ENCODE results near the gene FBXW5.

FBXW5 gene

DNA sequence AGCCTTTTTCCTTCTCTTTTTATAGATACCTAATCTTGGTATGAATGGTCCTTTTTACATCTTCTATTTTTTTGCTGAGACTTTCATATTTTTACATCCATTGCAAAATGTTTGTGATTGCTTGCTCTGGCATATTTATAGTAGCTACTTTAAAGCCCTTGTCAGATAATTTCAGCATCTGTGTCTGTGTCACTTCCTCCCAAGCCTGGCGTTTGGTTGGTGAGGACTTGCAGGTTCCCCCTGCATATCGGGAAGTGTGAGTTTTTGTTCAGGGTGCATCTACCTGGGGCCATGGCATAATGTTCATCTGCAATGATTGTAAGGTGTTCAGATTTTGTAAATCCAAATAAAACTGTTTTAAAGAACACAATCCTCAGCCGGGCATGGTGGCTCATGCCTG lies 8.9 kb downstream of the FBXW5 start:
- DNase-seq (ENCODE audit: low read depth in 2 of 2), result no peak

DNA sequence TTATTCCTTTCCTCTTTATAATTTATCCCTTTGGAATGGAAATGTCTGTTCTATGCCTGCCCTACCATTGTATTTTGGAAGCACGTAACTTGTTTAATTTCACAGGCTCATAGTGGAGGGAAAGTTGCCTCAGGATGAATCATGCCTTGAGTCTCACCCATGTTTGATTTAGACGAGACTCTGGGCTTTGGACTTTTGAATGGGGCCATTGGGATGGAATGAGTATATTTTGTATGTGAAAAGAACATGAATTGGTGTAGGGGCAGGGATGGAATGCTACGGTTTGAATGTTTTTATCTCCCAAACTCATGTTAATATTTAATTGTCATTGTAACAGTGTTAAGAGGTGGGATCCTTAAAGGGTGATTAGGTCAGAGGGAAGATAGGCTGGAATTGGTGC lies 10.3 kb downstream of the FBXW5 start:
- DNase-seq (ENCODE audit: low read depth in 2 of 2), result no peak

DNA sequence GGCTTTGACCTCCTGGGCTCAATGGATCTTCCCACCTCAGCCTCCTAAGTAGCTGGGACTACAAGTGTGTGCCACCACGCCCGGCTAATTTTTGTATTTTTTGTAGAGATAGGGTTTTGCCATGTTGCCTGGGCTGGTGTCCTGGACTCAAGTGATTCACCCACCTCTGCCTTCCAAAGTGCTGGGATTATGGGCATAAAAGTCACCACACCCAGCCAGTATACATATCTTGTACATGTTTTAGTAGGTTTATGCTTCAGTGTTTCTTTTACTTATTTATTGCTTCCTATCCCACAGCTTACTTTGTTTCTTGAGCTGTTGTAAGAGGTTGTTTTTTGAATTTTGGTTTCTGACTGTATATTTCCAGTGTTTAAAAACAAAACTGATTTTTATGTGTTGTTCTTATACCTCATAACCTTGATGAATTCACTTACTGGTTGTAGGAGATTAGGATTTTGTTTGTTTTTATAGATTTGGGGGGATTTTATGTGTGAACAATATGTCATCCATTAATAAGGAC lies 12.9 kb downstream of the FBXW5 start:
- no peak for DNase-seq (ENCODE audit: low read depth in 2 of 2)

DNA sequence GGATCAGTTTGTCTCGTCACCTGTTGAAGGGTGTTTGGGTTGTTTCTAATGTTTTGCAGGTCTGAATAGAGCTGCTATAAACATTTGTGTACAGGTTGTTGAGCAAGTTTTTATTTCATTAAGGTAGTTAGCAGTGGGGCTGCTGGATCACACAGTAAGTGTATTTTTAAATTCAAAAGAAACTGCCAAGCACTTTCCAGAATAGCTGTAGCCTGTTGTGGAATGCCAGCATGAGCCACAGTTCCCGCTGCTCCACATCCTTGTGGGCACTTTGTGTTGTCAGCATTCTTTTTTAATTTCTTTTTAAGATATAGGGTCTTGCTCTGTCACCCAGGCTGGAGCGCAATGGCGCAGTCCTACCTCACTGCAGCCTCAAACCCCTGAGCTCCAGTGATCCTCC lies 14.5 kb downstream of the FBXW5 start:
- DNase-seq (ENCODE audit: low read depth in 2 of 2), result no peak

DNA sequence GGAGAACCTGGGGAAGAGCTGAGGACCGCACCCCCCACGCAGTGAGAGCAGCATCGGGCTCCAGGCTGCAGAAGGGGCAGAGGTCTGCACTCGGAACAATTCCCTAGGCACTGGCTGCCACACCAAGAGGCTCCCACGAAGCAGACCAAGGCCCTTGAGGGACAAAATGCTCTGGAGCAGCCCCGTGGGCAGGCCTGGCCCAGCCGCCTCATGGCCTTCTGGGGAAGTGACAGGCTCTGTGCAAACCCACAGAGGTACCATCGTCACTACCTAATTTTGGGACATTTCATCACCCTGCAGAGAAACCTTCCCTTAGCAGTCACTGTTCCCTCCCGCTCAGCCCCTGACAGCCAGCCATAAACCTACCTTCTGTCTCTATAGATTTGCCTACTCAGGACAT lies 15.9 kb downstream of the FBXW5 start:
- DNase-seq (ENCODE audit: low read depth in 2 of 2), result no peak

DNA sequence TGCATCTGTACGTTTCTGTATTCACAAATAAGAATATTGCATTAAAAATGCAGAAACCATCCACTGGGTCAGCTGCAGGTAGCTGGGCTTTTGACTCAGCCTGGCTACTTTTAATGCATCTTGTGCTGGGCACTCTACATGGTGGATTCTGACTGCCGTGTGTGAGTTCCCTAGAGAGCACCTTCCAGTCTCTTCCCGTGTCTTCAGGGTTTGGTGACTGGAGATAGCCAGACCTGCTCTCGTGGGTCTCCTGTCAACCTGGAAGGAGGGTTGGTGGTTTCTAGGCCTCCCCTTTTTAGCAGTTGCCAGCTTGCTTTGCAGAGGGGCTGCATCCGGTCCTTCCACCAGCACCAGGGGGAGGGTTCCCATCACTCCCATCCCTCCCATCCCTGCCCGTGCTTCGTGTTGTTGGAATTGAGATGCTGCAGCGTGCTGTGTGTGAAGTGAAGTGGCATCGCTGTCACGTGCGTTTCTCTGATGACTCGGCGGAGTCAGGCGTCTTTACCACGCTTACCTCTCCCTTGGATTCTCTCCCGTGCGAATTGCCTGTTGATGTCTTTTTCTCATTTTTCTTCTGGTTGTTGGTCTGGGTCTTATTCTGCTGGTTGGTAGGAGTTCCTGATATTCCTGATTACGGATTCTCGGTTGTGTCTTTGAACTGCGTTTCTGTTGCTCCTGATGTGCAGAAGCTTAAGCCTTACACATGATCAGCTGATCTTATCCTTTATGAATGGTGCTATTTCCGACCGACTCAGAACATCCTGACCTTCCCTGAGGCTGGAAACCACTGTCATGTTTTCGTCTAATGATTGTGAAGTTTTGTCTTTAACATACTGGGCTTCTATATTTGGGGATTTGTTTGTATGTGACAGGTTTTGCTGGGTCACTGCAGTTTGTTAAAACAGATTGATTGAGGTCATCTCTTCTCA lies 16.9 kb downstream of the FBXW5 start:
- DNase-seq (ENCODE audit: low read depth in 2 of 2), result no peak

DNA sequence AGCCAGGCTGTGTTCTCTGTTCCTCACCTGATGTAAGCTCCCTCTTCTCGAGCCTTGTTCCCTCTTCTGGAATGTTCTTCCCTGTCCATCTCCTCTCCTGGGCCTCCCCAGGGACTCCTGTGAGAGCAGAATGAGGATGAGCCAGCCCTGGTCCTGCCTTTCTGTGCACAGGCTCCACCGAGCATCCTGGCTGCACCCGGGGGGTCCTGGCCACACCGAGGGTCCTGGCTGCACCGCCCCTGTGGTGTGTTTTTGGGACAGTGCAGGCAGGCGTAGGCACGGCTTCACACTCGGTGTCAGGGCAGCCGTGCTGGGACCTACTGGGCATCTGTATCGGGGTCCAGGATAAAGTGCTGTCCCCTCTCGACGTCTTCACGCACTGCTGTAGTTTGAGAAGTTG lies 17.8 kb downstream of the FBXW5 start:
- no peak for DNase-seq (ENCODE audit: low read depth in 2 of 2)

DNA sequence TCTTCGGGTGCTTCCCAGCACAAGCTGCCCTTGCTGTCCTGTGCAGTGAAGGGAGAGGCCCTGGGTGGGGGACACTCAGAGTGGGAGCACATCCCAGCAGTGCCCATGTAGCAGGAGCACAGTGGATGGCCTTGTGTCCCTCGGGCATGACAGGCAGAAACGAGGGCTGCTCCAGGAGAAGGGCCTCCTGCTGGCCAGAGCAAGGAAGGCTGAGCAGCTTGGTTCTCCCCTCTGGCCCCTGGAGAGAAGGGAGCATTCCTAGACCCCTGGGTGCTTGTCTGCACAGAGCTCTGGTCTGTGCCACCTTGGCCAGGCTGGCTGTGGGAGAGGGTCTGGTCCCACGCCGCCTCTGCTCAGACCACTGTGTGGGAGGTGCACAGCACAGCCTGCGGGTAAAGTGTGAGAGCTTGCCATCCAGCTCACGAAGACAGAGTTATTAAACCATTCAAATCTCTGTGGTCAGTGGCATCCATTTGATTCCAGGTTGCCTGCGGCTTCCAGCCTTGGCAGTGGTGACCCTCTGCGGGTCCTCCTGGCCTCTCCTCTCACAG lies 18.3 kb downstream of the FBXW5 start:
- DNase-seq (ENCODE audit: low read depth in 2 of 2), result no peak

DNA sequence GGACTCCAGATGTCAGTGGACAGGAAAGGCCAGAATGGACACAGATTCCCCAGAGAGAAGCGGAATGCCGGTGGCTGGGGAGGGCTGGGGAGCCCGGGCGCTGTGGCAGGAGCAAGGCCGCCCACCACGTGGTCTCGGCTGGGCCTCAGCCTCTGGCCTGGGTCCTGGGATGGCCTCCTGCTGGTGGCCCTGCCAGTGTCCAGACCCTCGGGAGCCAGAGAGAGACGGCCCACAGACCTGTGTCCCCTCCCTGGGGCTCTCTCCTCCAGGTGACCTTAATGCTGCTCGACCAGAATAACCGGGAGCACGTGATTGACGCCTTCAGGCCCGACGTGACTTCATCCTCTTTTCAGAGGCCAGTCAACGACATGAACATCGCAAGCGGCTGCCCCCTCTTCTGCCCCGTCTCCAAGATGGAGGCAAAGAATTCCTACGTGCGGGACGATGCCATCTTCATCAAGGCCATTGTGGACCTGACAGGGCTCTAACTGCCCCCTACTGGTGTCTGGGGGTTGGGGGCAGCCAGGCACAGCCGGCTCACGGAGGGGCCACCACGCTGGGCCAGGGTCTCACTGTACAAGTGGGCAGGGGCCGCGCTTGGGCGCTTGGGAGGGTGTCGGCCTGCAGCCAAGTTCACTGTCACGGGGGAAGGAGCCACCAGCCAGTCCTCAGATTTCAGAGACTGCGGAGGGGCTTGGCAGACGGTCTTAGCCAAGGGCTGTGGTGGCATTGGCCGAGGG lies 19.0 kb downstream of the FBXW5 start:
- no peak for DNase-seq (ENCODE audit: low read depth in 2 of 2)

DNA sequence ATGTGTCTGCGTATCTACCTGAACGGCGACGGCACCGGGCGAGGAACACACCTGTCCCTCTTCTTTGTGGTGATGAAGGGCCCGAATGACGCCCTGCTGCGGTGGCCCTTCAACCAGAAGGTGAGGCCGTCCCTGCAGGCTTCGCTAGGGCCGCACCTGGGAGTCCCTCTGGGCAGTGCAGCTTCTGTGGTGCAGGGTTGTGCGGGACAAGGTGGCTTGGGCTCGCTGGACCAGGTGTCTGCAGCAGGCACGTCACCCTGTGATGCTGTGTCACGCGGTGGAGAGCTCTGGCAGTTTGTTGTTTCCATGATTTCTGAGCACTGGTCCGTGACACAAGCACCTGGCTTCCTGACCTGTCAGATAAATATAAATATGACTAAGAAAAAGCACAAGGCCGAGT lies 20.7 kb downstream of the FBXW5 start:
- no peak for DNase-seq (ENCODE audit: low read depth in 2 of 2)

DNA sequence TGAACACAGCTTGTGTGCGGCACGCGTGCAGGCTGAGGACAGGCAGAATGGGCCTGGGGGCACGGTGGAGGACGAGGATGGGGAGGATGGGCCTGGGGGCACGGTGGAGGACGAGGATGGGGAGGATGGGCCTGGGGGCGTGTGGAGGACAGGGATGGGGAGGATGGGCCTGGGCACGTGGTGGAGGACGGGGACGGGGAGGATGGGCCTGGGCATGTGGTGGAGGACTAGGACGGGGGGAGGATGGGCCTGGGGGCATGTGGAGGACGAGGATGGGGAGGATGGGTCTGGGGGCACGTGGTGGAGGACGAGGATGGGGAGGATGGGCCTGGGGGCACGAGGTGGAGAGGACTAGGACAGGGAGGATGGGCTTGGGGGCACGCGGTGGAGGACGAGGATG lies 22.0 kb downstream of the FBXW5 start:
- no peak for DNase-seq (ENCODE audit: low read depth in 2 of 2)

DNA sequence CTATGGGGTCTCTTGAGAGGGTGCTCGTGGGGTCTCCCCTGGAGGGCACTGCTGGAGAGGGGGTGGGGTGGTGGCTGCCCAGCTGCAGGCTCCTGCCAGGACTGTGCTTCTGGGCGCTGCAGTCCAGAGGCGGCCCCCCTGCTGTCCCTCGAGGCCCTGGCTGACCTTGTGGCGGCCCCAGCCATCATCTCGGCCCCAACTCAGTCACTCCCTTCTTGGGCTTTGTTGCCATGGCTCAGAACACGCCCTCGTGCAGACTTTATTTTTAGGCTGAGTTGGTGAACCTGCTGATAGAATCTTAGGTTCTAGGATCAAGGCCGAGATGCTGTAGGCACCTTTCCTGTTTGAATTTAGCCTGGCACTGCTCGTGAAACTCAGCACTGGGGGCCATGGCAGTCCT lies 22.8 kb downstream of the FBXW5 start:
- no peak for DNase-seq (ENCODE audit: low read depth in 2 of 2)

DNA sequence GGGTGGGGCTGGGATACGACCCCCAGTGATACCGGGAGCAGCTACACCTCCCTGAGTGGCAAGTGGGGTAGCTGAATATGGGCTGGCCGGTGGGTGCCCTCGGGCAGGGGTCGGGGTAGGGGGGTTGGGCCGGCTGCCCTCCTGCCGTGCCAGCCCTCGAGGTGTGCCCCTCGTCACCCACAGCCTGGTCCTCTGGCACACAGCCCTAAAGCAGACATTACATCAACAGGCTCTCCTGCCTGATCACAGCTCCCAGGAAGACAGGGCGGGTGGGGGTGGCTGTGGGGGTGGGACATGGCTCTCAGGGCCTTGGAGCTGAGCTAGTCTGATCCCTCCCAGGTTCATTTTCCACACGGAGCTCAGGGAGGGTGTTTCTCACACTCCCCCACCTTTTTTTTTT lies 23.2 kb downstream of the FBXW5 start:
- no peak for DNase-seq (ENCODE audit: low read depth in 2 of 2)

DNA sequence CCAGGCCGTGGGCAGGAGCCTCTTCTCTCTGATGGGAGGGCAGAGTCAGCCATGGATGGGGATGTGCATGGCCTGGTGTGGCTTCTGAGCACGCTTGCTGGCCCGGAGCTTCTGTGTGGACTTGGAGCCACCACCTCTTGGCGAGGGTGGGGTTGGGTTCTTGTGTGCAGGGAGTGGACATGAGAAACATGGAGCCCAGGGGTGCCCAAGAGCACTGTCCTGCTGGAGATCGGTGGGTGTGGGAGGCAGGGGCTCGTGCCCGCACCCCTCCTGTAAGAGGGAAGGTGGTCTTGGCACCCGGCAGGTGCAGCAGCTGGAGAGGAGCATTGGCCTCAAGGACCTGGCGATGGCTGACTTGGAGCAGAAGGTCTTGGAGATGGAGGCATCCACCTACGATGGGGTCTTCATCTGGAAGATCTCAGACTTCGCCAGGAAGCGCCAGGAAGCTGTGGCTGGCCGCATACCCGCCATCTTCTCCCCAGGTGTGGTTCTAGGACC lies 23.8 kb downstream of the FBXW5 start:
- no peak for DNase-seq (ENCODE audit: low read depth in 2 of 2)

DNA sequence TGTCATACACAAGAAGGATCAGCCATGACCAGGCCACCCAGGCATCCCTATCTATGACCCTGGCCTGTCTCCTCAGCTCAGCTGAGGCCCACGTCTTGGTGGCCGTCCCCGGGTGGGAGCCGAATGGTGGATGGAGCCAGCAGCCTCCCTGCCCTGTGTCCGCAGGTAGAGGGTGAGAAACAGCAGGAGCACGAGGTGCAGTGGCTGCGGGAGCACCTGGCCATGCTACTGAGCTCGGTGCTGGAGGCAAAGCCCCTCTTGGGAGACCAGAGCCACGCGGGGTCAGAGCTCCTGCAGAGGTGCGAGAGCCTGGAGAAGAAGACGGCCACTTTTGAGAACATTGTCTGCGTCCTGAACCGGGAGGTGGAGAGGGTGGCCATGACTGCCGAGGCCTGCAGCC lies 24.5 kb downstream of the FBXW5 start:
- no peak for DNase-seq (ENCODE audit: low read depth in 2 of 2)

DNA sequence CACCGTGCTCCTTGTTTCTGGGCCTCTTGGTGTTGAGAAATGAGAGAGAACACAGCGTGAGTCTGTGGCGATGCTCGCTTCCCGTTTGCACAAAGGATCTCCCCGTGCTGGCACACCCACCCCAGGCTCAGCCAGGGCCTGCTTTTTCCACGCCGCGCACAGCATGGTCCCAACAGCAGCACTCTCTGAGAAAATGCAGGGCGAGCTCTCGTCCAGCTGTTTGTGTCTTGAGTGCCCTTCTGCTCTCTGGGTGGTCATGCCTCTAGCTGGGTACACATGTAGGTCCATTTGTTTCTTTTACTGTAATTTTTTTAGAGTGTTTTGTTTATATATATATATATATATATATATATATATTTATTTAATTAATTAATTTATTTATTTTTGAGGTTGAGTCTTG lies 26.6 kb downstream of the FBXW5 start:
- no peak for DNase-seq (ENCODE audit: low read depth in 2 of 2)

DNA sequence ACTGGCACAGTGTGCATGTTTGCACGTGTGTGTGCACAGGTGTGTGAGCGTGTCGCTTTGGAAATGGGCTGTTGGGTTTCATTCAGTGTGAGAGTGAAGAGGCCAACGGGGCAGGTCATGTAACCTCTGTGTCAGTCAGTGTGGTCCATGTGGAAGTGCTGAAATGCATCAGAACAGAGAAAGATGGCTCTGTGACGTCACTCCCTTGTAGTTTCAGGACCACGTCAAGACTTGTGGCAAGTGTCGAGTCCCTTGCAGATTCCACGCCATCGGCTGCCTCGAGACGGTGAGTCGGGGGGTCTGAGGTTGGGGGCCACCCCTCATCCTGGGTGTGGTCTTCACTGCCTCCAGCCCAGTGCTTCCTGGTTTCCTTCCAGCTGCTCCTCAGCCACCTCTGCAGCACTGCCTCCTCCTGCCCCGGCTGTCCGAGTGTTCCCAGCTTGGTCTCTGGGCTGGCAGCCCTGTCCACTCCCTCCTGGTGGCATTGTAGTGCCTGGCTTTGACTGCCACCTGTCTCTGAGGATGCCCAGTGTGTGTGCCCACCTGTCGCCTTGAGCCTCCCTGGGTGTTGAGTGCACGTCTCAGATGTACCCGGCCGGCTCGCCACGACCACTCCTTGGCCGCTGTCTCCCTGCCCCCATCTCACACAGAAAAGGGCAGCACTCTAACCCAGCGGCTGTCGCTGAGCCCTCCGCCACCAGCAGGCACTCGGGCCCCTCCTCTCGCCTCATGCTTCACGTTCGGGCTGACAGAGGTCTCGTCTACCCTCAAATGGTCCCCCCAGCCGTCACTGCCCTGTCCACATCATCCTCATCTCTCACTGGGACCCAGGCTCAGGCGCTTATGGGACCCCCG lies 28.0 kb downstream of the FBXW5 start:
- no peak for DNase-seq (ENCODE audit: low read depth in 2 of 2)

DNA sequence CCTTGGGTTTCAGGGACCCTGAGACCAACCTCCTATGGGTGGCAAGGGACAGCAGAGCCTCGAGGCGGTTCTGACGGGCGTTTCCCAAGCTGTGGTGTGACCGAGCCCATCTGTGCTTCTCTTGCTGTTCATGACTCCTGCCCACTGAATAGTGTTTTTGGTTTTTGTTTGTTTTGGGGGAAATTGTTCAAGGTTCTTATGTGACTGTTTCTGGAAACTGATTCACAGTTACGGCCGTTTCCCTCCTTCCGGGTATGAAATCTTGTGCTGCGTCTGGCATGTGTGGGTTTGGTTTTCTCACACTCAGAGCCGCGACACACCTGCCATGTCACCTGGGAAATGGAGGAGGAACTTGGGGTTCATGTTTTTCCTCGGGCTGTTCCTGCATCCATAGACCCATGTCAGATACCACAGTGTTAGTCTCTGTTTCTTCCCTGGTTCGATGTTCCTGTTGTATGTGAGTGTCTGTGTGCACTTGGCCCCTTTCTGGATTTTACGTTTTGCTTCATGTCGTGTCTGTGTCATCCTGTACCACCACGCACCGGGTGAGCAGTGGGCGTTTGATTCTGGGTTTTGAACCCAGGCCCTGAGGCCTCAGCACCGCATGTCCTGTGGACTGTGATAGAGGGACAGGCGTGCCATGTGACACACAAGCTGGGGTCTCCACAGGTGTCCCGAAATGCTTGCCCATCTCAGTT lies 28.8 kb downstream of the FBXW5 start:
- DNase-seq (ENCODE audit: low read depth in 2 of 2), result no peak

DNA sequence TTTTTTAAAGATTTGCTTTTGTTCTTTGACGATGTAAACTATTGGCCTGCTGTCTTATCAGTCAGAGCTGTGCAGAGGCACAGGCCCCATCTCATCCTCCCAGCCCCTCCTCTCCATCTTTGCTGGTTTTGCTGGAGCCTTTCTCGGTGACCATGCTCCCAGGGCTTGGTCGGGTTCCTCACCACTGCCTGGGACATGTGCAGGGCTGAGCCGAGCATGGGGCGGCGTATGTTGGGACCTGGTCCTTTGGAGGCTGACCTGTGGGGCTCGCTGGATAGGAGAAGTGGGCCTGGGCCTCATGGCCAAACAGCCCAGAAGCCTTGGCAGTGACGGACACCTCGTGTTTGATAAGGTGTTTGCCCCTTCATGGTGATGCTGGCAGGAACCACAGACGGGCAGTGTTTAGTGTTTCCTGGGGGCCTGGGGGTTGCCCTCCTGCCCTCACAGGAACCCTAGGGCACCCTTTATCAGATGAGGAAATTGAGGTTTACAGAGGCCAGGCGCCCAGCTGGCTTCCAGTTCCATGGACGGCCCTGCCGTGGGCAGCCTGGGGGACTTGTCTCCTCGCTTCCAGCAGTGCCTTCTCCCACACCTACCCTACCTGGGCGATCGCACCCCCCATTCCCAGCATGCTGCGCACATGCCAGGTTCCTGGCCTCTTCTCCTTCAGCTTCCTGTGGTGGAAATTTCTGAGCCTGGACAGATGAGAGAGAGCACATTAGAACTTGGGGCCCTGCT lies 30.7 kb downstream of the FBXW5 start:
- no peak for DNase-seq (ENCODE audit: low read depth in 2 of 2)

DNA sequence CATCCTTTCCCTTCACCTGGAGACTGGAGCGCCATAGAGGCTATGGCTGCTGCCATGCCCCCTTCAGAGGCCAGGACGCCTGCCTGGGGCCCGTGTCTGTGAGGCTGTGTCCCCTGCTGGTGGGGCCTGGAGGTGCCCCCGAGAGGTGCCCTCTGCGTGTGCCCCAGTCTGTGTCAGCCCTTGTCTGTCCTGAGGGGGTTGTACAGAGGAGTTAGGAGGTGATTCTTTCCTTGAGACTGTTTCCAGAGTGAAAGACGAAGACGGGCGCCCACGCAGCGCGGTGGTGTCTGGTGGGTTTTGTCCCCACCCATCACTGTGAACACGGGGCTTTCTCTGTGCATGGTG lies 33.7 kb downstream of the FBXW5 start:
- DNase-seq (ENCODE audit: low read depth in 2 of 2), result no peak

Data from stimulated activated CD8-positive, alpha-beta memory T cell treated with anti-CD3 and anti-CD28 coated beads, Interleukin-2, amount 100 ng/mL, for 1 hour (primary cell).